IPS-18c (cell line): ENCODE measurements around the gene EML4.

Source experiments
- H3K4me3 ChIP-seq: 2 replicates; pipeline ENCODE4 v1.7.0; 2013; ENCODE audit warnings: low read depth, mild to moderate bottlenecking, low read length, moderate library complexity; ENCODE audit not compliant: insufficient read depth
- H3K9me3 ChIP-seq: one replicate; pipeline ENCODE4 v1.6.1; 2013; ENCODE audit warnings: mild to moderate bottlenecking, low read length, moderate library complexity; ENCODE audit not compliant: control insufficient read depth, insufficient read depth

Gene EML4

GRCh38 chr2:42296226-42296625 is 127.1 kb downstream of the EML4 start:
- Histone ChIP-seq H3K4me3 (no peak overlapping the region), H3K9me3 (no peaks in the 10 kb centered on the region)

GRCh38 chr2:42297322-42297936 is 128.3 kb downstream of the EML4 start:
- Histone ChIP-seq H3K9me3 (no peaks in the 10 kb centered on the region), H3K4me3 (no peak overlapping the region)

GRCh38 chr2:42298132-42298531 is 129.0 kb downstream of the EML4 start:
- H3K4me3 ChIP-seq = no peak overlapping the region
- H3K9me3 ChIP-seq = no peaks in the 10 kb centered on the region

- no peaks in the 10 kb centered on the region for H3K9me3 ChIP-seq
These were observed 130.0 kb downstream of the EML4 start for GRCh38 chr2:42298996-42299754.

GRCh38 chr2:42300527-42300926 is 131.4 kb downstream of the EML4 start:
- Histone ChIP-seq H3K4me3 (no peak overlapping the region), H3K9me3 (no peaks in the 10 kb centered on the region)

More at GRCh38 chr2:42298996-42299754, 130.0 kb downstream of the EML4 start:
- H3K4me3 ChIP-seq = no peak overlapping the region

- Histone ChIP-seq H3K4me3 (no peak overlapping the region), H3K9me3 (no peaks in the 10 kb centered on the region)
These were observed 134.1 kb downstream of the EML4 start for GRCh38 chr2:42303252-42303651.

GRCh38 chr2:42304059-42304713 is 135.0 kb downstream of the EML4 start:
- Histone ChIP-seq H3K9me3 (no peaks in the 10 kb centered on the region), H3K4me3 (no peak overlapping the region)

GRCh38 chr2:42307180-42307579 is 138.0 kb downstream of the EML4 start:
- Histone ChIP-seq H3K4me3 (no peak overlapping the region), H3K9me3 (no peaks in the 10 kb centered on the region)

- H3K9me3 ChIP-seq = no peaks in the 10 kb centered on the region
- no peak overlapping the region for H3K4me3 ChIP-seq
These were observed 140.2 kb downstream of the EML4 start for GRCh38 chr2:42309366-42309765.

GRCh38 chr2:42310007-42310515 is 140.9 kb downstream of the EML4 start:
- Histone ChIP-seq H3K4me3 (no peak overlapping the region), H3K9me3 (no peaks in the 10 kb centered on the region)

GRCh38 chr2:42312106-42312505 is 143.0 kb downstream of the EML4 start:
- Histone ChIP-seq H3K9me3 (no peaks in the 10 kb centered on the region), H3K4me3 (no peak overlapping the region)

- Histone ChIP-seq H3K9me3 (no peaks in the 10 kb centered on the region), H3K4me3 (no peak overlapping the region)
These were observed 145.8 kb downstream of the EML4 start for GRCh38 chr2:42314892-42315468.

- no peaks in the 10 kb centered on the region for H3K9me3 ChIP-seq
- H3K4me3 ChIP-seq = no peak overlapping the region
These were observed 146.8 kb downstream of the EML4 start for GRCh38 chr2:42315844-42316470.

GRCh38 chr2:42316910-42317309 is 147.8 kb downstream of the EML4 start:
- Histone ChIP-seq H3K4me3 (no peak overlapping the region), H3K9me3 (no peaks in the 10 kb centered on the region)

- Histone ChIP-seq H3K9me3 (no peaks in the 10 kb centered on the region), H3K4me3 (no peak overlapping the region)
These were observed 148.3 kb downstream of the EML4 start for GRCh38 chr2:42317486-42317885.

- H3K4me3 ChIP-seq = no peak overlapping the region
- H3K9me3 ChIP-seq = no peaks in the 10 kb centered on the region
These were observed 148.8 kb downstream of the EML4 start for GRCh38 chr2:42317945-42318344.

GRCh38 chr2:42319265-42319664 is 150.1 kb downstream of the EML4 start:
- Histone ChIP-seq H3K9me3 (no peaks in the 10 kb centered on the region), H3K4me3 (no peak overlapping the region)
